ENCODE measurements around the gene DTYMK. TPM values are rescaled to one million over a fixed set of nuclear protein-coding genes. Genes with fewer than 3 reads are reported as not detected.

The DTYMK gene
- total RNA-seq, 1 experiment from 2014 or later: 88.1 TPM

GRCh38 chr2:241686650-241687425 is at the start of gene DTYMK (continued):
- TF ChIP-seq, protein P1, sequence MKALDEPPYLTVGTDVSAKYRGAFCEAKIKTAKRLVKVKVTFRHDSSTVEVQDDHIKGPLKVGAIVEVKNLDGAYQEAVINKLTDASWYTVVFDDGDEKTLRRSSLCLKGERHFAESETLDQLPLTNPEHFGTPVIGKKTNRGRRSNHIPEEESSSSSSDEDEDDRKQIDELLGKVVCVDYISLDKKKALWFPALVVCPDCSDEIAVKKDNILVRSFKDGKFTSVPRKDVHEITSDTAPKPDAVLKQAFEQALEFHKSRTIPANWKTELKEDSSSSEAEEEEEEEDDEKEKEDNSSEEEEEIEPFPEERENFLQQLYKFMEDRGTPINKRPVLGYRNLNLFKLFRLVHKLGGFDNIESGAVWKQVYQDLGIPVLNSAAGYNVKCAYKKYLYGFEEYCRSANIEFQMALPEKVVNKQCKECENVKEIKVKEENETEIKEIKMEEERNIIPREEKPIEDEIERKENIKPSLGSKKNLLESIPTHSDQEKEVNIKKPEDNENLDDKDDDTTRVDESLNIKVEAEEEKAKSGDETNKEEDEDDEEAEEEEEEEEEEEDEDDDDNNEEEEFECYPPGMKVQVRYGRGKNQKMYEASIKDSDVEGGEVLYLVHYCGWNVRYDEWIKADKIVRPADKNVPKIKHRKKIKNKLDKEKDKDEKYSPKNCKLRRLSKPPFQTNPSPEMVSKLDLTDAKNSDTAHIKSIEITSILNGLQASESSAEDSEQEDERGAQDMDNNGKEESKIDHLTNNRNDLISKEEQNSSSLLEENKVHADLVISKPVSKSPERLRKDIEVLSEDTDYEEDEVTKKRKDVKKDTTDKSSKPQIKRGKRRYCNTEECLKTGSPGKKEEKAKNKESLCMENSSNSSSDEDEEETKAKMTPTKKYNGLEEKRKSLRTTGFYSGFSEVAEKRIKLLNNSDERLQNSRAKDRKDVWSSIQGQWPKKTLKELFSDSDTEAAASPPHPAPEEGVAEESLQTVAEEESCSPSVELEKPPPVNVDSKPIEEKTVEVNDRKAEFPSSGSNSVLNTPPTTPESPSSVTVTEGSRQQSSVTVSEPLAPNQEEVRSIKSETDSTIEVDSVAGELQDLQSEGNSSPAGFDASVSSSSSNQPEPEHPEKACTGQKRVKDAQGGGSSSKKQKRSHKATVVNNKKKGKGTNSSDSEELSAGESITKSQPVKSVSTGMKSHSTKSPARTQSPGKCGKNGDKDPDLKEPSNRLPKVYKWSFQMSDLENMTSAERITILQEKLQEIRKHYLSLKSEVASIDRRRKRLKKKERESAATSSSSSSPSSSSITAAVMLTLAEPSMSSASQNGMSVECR (CRISPR knock-in tag; IDR thresholded peaks at IDR 0.05; ENCODE audit: borderline replicate concordance): no peak
- TF ChIP-seq, protein P2, sequence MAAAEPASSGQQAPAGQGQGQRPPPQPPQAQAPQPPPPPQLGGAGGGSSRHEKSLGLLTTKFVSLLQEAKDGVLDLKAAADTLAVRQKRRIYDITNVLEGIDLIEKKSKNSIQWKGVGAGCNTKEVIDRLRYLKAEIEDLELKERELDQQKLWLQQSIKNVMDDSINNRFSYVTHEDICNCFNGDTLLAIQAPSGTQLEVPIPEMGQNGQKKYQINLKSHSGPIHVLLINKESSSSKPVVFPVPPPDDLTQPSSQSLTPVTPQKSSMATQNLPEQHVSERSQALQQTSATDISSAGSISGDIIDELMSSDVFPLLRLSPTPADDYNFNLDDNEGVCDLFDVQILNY (CRISPR knock-in tag; IDR thresholded peaks at IDR 0.05): peak; percentile 88
- TF ChIP-seq FOXJ3 (CRISPR knock-in tag; IDR thresholded peaks at IDR 0.05; ENCODE audit: borderline replicate concordance): no peak
- TF ChIP-seq, protein P3, sequence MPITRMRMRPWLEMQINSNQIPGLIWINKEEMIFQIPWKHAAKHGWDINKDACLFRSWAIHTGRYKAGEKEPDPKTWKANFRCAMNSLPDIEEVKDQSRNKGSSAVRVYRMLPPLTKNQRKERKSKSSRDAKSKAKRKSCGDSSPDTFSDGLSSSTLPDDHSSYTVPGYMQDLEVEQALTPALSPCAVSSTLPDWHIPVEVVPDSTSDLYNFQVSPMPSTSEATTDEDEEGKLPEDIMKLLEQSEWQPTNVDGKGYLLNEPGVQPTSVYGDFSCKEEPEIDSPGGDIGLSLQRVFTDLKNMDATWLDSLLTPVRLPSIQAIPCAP (CRISPR knock-in tag; IDR thresholded peaks at IDR 0.05): no peak
- TF ChIP-seq, protein P4, sequence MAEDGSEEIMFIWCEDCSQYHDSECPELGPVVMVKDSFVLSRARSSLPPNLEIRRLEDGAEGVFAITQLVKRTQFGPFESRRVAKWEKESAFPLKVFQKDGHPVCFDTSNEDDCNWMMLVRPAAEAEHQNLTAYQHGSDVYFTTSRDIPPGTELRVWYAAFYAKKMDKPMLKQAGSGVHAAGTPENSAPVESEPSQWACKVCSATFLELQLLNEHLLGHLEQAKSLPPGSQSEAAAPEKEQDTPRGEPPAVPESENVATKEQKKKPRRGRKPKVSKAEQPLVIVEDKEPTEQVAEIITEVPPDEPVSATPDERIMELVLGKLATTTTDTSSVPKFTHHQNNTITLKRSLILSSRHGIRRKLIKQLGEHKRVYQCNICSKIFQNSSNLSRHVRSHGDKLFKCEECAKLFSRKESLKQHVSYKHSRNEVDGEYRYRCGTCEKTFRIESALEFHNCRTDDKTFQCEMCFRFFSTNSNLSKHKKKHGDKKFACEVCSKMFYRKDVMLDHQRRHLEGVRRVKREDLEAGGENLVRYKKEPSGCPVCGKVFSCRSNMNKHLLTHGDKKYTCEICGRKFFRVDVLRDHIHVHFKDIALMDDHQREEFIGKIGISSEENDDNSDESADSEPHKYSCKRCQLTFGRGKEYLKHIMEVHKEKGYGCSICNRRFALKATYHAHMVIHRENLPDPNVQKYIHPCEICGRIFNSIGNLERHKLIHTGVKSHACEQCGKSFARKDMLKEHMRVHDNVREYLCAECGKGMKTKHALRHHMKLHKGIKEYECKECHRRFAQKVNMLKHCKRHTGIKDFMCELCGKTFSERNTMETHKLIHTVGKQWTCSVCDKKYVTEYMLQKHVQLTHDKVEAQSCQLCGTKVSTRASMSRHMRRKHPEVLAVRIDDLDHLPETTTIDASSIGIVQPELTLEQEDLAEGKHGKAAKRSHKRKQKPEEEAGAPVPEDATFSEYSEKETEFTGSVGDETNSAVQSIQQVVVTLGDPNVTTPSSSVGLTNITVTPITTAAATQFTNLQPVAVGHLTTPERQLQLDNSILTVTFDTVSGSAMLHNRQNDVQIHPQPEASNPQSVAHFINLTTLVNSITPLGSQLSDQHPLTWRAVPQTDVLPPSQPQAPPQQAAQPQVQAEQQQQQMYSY (CRISPR knock-in tag; IDR thresholded peaks at IDR 0.05): 0 out of 2 replicates have a peak, but pooled peaks have one; percentile 5
- 0 out of 2 replicates have a peak, but pooled peaks have one; percentile 1 for TF ChIP-seq NFE2L1 (CRISPR knock-in tag; IDR thresholded peaks at IDR 0.05)
- TF ChIP-seq HMGA2 (CRISPR knock-in tag; IDR thresholded peaks at IDR 0.05): no peak
- TF ChIP-seq ZBTB21 (CRISPR knock-in tag; IDR thresholded peaks at IDR 0.05; ENCODE audit: borderline replicate concordance): peak; percentile 87
- 0 out of 2 replicates have a peak, but pooled peaks have one; percentile 30 for TF ChIP-seq ZNF138 (CRISPR knock-in tag; conservative IDR thresholded peaks at IDR 0.05)
- TF ChIP-seq CTCF (IDR thresholded peaks at IDR 0.05): no peak
- no peak for TF ChIP-seq PRRX2 (CRISPR knock-in tag; IDR thresholded peaks at IDR 0.05)
- no peak; the same call in 1 of the 2 replicates for TF ChIP-seq ESRRA (CRISPR knock-in tag; IDR thresholded peaks at IDR 0.05; ENCODE audit: borderline replicate concordance)
- no peak; the same call in 1 of the 2 replicates for TF ChIP-seq ZNF317 (CRISPR knock-in tag; IDR thresholded peaks at IDR 0.05; ENCODE audit: borderline replicate concordance, low read depth)
- peak; percentile 82 for TF ChIP-seq SP1 (CRISPR knock-in tag; conservative IDR thresholded peaks at IDR 0.05)
- TF ChIP-seq, protein P5, sequence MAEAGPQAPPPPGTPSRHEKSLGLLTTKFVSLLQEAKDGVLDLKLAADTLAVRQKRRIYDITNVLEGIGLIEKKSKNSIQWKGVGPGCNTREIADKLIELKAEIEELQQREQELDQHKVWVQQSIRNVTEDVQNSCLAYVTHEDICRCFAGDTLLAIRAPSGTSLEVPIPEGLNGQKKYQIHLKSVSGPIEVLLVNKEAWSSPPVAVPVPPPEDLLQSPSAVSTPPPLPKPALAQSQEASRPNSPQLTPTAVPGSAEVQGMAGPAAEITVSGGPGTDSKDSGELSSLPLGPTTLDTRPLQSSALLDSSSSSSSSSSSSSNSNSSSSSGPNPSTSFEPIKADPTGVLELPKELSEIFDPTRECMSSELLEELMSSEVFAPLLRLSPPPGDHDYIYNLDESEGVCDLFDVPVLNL (CRISPR knock-in tag; IDR thresholded peaks at IDR 0.05; ENCODE audit: borderline replicate concordance, low read depth): peak; percentile 78; the same call in 1 of the 2 replicates
- TF ChIP-seq, protein P6, sequence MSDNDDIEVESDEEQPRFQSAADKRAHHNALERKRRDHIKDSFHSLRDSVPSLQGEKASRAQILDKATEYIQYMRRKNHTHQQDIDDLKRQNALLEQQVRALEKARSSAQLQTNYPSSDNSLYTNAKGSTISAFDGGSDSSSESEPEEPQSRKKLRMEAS (CRISPR knock-in tag; IDR thresholded peaks at IDR 0.05): peak; percentile 42; the same call in 1 of the 2 replicates
- no peak for TF ChIP-seq RORB (CRISPR knock-in tag; IDR thresholded peaks at IDR 0.05)
- TF ChIP-seq MYBL2 (CRISPR knock-in tag; IDR thresholded peaks at IDR 0.05): peak; percentile 92; the same call in 1 of the 2 replicates
- TF ChIP-seq ZBTB43 (CRISPR knock-in tag; IDR thresholded peaks at IDR 0.05): peak; percentile 56; the same call in 1 of the 2 replicates
- no peak for TF ChIP-seq TCF7 (CRISPR knock-in tag; IDR thresholded peaks at IDR 0.05; ENCODE audit: low read depth)
